Brain microvascular endothelial cell (primary cell): Measurements from ENCODE around the gene IL16.

ENCODE experiments used
- DNase-seq: peaks from one replicate; pipeline ENCODE4 v3.0.0-alpha.2; 2020
- H3K27ac ChIP-seq: fragments of 250-450 bp; sonication (Bioruptor Pico); 2 replicates; pipeline ENCODE4 v1.5.1; 2020; ENCODE audit warnings: mild to moderate bottlenecking, moderate library complexity
- H3K27me3 ChIP-seq: fragments of 250-450 bp; sonication (Bioruptor Pico); replicated peaks from 2 replicates; pipeline ENCODE4 v1.5.1; 2020; ENCODE audit warnings: mild to moderate bottlenecking
- H3K36me3 ChIP-seq: fragments of 250-450 bp; sonication (Bioruptor Pico); replicated peaks from 2 replicates; pipeline ENCODE4 v1.5.1; 2020; ENCODE audit warnings: mild to moderate bottlenecking
- H3K4me3 ChIP-seq: 2 replicates; pipeline ENCODE4 v1.5.1; 2011; ENCODE audit warnings: low read depth, mild to moderate bottlenecking, control low read depth, low read length, moderate library complexity
- in situ Hi-C: cut with HindIII; loops from 2 replicates; pipeline ENCODE4 v1.10.0; 2017; ENCODE audit warnings: low sequenced_read_pairs, low pct_ligation_motif_present
- TF ChIP-seq, protein P1 (sequence below): IDR thresholded peaks from 2 replicates; pipeline ENCODE4 v1.5.1; 2011; ENCODE audit warnings: low read depth, mild to moderate bottlenecking, moderate library complexity, low read length, control low read depth, inconsistent platforms; ENCODE audit errors: missing control alignments

IL16 gene

DNA sequence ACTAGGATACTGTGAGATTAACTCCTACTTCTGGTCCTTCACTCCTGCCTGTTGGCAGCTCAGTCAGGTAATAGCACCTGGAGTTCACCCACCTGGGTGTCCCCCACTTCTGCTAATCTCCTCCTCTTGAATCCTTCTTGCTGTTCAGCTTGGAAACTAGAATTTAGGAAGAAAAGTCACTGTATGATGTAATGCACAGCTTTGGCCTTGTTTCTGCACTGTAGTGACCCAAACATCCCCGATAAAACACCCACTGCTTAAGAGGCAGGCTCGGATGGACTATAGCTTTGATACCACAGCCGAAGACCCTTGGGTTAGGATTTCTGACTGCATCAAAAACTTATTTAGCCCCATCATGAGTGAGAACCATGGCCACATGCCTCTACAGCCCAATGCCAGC lies 102.5 kb downstream of the IL16 start:
- no peaks in the 10 kb centered on the region for H3K36me3 ChIP-seq
- no peaks in the 10 kb centered on the region for H3K27me3 ChIP-seq
- in situ Hi-C loops = no loop called here
- no peak overlapping the region for H3K27ac ChIP-seq
- TF ChIP-seq, protein P1, sequence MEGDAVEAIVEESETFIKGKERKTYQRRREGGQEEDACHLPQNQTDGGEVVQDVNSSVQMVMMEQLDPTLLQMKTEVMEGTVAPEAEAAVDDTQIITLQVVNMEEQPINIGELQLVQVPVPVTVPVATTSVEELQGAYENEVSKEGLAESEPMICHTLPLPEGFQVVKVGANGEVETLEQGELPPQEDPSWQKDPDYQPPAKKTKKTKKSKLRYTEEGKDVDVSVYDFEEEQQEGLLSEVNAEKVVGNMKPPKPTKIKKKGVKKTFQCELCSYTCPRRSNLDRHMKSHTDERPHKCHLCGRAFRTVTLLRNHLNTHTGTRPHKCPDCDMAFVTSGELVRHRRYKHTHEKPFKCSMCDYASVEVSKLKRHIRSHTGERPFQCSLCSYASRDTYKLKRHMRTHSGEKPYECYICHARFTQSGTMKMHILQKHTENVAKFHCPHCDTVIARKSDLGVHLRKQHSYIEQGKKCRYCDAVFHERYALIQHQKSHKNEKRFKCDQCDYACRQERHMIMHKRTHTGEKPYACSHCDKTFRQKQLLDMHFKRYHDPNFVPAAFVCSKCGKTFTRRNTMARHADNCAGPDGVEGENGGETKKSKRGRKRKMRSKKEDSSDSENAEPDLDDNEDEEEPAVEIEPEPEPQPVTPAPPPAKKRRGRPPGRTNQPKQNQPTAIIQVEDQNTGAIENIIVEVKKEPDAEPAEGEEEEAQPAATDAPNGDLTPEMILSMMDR = no peak
- no peak overlapping the region for H3K4me3 ChIP-seq
- DNase-seq = no peak

DNA sequence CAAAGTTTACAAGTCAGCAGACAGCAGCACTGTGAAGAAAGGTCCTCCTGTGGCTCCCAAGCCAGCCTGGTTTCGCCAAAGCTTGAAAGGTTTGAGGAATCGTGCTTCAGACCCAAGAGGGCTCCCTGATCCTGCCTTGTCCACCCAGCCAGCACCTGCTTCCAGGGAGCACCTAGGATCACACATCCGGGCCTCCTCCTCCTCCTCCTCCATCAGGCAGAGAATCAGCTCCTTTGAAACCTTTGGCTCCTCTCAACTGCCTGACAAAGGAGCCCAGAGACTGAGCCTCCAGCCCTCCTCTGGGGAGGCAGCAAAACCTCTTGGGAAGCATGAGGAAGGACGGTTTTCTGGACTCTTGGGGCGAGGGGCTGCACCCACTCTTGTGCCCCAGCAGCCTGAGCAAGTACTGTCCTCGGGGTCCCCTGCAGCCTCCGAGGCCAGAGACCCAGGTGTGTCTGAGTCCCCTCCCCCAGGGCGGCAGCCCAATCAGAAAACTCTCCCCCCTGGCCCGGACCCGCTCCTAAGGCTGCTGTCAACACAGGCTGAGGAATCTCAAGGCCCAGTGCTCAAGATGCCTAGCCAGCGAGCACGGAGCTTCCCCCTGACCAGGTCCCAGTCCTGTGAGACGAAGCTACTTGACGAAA lies 103.1 kb downstream of the IL16 start:
- H3K27ac ChIP-seq = no peak overlapping the region
- DNase-seq = no peak
- H3K4me3 ChIP-seq = no peak overlapping the region
- TF ChIP-seq, protein P1 = no peak
- H3K36me3 ChIP-seq = no peaks in the 10 kb centered on the region
- in situ Hi-C loops = no loop called here
- no peaks in the 10 kb centered on the region for H3K27me3 ChIP-seq

DNA sequence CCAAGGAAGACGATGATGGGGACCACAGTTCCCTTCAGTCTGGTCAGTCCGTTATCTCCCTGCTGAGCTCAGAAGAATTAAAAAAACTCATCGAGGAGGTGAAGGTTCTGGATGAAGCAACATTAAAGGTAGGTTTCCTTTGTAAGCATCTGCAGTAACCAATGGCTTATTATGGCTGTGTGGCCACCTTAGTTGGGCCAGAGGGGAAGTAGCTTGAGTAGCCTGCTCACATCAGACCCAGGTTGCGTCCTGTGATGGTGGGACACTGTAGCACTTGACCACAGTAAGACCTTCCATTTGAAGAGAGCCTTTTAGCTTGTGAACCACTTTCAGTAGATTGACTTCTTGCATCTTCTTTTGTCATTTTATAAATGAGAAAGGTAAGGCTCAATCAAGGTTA lies 104.7 kb downstream of the IL16 start:
- H3K27me3 ChIP-seq = no peaks in the 10 kb centered on the region
- DNase-seq = no peak
- no peaks in the 10 kb centered on the region for H3K36me3 ChIP-seq
- H3K4me3 ChIP-seq = no peak overlapping the region
- TF ChIP-seq, protein P1 = no peak
- H3K27ac ChIP-seq = no peak overlapping the region
- in situ Hi-C loops = no loop called here

DNA sequence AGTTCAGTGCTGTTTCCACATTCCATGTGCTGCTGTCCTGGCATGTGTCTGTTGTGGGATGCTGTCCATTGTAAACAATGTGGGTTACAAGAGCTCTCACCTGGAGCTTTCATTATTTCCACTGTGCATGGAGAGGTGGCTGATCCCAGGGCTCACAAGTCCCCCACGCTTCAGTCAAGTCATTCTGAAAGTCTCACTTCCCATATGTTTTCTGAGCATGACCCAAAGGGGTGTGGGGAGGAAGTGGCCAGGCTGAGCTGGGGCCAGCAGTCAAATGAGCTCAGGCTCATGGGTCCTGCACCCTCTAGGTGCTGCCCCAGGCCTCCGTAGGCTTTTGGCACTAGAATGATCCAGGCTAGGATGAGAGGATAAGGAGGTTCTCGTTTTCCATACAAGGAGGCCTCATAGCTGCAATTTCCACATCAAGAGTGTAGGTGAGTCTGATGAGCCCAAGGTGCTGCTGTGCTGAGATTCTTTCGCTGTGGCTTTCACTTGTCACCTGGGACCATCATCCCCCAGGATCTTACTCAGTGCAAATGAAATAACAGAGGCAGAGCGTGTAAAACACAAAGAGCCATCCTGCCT lies 105.2 kb downstream of the IL16 start:
- Histone ChIP-seq H3K27ac (no peak overlapping the region), H3K36me3 (no peaks in the 10 kb centered on the region), H3K27me3 (no peaks in the 10 kb centered on the region), H3K4me3 (no peak overlapping the region)
- no peak for DNase-seq
- TF ChIP-seq, protein P1 = no peak
- in situ Hi-C loops = no loop called here

DNA sequence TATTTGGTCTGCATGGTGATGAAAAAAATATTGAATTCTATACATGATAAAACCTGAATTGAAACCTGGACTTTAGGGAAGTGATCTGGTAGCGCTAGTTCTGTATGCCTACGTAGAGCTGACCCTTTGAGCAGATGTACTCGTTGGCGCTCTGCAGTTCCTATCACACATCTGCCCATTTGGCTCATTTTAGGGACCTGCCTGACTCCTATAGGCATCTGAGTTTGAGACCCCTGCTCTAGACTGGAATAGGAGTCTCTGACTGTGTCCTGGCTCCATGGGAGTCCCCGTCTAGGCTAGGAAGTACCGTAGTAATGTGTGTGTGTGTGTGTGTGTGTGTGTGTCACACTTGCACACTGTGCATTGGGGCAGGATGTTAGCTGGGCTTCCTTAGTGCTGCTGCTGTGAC lies 106.0 kb downstream of the IL16 start:
- in situ Hi-C loops = no loop called here
- Histone ChIP-seq H3K27me3 (no peaks in the 10 kb centered on the region), H3K27ac (no peak overlapping the region), H3K36me3 (no peaks in the 10 kb centered on the region), H3K4me3 (no peak overlapping the region)
- TF ChIP-seq, protein P1 = no peak
- no peak for DNase-seq
